ENCODE results near the gene TRIP11.

- TF ChIP-seq, protein P1, sequence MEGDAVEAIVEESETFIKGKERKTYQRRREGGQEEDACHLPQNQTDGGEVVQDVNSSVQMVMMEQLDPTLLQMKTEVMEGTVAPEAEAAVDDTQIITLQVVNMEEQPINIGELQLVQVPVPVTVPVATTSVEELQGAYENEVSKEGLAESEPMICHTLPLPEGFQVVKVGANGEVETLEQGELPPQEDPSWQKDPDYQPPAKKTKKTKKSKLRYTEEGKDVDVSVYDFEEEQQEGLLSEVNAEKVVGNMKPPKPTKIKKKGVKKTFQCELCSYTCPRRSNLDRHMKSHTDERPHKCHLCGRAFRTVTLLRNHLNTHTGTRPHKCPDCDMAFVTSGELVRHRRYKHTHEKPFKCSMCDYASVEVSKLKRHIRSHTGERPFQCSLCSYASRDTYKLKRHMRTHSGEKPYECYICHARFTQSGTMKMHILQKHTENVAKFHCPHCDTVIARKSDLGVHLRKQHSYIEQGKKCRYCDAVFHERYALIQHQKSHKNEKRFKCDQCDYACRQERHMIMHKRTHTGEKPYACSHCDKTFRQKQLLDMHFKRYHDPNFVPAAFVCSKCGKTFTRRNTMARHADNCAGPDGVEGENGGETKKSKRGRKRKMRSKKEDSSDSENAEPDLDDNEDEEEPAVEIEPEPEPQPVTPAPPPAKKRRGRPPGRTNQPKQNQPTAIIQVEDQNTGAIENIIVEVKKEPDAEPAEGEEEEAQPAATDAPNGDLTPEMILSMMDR (conservative IDR thresholded peaks at IDR 0.05), result no peak
- TF ChIP-seq ZFX (IDR thresholded peaks at IDR 0.05), result no peak
Observed at GRCh38 chr14:91929700-91930099, 110.2 kb downstream of the TRIP11 start.

Data from C4-2B (cell line).